AG09319 (cell line): Measurements from ENCODE around the gene CHN1.

ENCODE experiments used
- DNase-seq: peaks from one replicate; pipeline ENCODE4 v3.0.0-alpha.2; 2010; ENCODE audit warnings: low read depth; ENCODE audit errors: extremely low read depth
- TF ChIP-seq, protein P1 (sequence below): IDR thresholded peaks from 2 replicates; pipeline ENCODE4 v1.5.1; 2011; ENCODE audit warnings: low read depth, mild to moderate bottlenecking, inconsistent platforms, low read length, moderate library complexity

The CHN1 gene

DNA sequence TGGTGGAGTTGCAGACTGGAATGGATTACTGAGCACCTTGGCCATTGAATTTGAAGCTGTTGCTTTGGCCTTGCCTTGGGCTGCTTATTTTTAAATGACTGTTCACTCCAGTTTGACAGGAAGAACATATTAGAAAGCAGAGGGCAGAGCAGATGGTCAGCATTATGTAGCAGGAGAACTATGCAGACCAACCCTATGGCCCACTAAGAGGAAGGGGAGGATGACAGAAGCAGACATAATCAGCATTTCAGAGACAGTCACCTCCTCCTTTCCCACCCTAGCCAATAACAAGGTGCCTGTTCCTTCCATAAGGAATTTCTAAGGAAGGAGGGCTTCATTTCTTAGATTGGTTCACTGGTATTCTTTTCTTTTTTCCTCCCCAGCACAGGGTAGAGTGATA lies 243.3 kb downstream of the CHN1 start:
- no peak for DNase-seq

DNA sequence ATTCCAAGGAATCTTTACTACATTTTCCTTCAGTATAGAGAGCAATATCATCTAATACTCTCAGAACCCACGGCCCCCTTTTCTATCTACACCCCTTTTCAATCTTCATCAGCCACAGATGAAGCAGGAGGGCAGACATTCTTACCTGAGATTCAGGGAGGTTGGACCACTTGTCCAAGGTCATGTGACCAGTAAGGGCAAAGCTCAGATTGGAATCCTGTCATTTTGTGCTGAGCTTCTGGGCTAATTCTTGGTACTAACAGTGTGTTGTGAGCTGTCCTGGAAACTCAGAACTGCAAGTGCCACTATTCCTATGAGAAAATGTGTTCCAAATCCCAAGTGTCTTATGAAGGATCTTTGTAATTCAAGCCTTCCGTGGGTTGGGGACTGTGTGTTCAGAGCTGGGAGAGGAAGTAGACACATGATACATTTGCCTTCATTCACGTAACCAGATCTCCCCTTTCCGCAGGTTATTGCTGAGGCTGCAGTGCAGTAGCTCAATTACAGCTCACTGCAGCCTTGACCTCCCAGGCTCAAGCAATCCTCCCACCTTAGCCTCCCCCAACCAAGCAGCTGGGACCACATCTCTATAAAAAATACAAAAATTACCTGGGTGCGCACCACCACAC lies 244.2 kb downstream of the CHN1 start:
- TF ChIP-seq, protein P1, sequence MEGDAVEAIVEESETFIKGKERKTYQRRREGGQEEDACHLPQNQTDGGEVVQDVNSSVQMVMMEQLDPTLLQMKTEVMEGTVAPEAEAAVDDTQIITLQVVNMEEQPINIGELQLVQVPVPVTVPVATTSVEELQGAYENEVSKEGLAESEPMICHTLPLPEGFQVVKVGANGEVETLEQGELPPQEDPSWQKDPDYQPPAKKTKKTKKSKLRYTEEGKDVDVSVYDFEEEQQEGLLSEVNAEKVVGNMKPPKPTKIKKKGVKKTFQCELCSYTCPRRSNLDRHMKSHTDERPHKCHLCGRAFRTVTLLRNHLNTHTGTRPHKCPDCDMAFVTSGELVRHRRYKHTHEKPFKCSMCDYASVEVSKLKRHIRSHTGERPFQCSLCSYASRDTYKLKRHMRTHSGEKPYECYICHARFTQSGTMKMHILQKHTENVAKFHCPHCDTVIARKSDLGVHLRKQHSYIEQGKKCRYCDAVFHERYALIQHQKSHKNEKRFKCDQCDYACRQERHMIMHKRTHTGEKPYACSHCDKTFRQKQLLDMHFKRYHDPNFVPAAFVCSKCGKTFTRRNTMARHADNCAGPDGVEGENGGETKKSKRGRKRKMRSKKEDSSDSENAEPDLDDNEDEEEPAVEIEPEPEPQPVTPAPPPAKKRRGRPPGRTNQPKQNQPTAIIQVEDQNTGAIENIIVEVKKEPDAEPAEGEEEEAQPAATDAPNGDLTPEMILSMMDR, result no peak
- DNase-seq, result no peak

More for the DNA sequence above, 243.3 kb downstream of the CHN1 start:
- TF ChIP-seq, protein P1, result no peak

DNA sequence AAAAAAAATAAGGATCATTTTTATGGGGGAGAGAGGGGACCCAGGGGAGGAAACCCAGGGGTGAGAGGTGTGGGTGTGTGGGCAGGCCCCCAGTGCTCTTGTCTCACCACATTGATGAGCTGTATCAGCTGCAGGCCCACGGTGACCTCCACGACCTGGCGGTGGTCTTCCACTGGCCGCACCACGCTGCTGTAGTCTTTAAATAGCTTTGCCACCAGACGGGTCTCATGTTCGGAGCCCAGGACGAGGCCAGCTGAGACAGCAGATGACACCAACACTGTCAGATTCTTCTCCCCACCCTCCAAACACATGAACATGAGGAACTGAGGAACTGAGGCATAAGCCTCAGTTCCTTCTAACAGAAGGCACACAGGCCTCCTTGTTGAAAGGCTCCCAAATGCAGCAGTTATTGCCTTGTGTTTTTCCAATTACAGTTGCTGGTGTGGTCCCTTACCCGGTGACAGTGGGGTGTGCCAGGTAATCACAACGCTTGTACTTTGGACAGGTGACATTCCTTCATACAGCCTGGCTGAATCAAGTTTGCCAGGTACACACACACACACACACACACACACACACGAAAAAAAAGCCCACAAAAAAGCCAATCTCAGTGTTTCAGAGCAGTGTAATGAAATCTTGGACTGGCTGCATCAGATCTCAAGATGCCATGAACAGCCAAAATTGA lies 245.7 kb downstream of the CHN1 start:
- TF ChIP-seq, protein P1, result no peak
- DNase-seq, result no peak

DNA sequence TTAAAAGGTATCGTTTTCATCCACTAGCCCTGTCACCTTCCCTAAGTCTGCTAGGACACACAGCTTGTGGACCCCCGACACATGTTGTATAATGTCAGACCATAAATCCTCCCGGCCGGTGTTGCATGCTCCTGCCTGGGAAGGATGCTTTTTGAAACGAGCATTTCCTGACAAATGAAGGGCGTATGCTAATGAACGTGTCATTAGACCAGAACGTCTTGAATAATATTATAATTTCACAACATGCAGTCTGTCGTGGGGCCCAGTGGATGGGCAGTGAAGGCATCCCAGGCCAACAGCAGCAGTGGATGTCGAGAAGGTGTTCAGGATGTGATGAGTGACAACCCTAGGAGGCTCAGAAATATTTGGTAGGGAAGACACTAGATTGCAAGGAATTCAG lies 248.4 kb downstream of the CHN1 start:
- no peak for DNase-seq
- TF ChIP-seq, protein P1, result no peak

DNA sequence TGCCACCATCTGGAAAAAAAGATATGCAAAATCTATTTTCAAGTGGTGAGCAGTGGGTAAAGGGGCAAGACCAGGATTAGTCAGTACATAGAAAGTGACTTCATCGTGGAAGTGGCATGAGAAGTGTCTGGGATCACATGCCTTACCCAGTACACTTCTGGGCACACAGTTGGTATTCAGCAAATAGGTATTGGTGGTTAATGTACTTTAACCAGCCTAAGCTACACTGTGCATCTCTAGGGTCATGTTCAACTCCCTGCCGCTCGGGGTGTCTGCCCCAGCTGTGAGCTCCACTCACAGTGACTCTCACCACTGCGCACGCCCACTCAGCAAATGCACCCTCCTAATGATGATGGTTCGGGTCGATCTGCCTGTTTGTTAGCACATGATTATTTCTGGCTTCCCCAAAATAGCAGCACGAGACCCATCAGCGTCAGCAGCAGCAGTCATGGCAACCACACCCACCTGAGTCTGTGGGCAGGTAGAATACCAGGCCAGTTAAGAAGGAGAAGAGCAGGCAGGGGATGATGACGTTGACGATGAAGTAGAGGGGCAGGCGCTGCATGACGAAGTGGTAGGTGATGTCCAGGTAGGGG lies 252.0 kb downstream of the CHN1 start:
- TF ChIP-seq, protein P1, result no peak
- DNase-seq, result no peak

DNA sequence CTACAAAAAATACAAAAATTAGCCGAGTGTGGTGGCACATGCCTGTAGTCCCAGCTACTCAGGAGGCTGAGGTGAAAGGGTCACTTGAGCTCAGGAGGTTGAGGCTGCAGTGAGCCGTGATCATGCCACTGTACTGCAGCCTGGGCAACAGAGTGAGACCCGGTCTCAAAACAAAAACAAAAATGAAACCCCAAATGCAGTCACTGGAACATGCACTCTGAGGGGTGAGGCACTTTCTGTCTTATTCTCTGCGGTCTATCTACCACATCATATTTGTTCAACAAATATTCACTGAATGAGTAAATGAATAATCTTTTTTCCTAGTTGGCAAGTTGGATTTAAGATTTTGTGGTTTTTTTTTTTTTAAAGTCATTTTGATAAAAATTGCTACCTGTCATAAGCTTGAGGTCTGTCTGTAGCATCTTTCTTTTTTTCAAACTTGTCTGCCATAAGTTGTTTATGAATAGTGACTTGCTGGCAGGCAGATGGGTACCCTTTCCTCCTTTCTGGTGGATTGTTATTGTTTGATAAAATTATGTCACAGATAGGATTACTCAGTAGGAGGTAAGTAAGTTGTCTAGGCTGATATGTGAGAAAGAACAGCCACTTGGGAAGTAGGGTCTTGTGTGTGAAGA lies 252.7 kb downstream of the CHN1 start:
- no peak for DNase-seq
- TF ChIP-seq, protein P1, result no peak
